GM12801 (cell line): Measurements from ENCODE around the gene IL16.

Source experiments
- CTCF ChIP-seq: IDR thresholded peaks from one replicate; pipeline ENCODE4 v1.5.1; 2011; ENCODE audit warnings: control low read depth; ENCODE audit not compliant: insufficient read length; ENCODE audit errors: extremely low read depth

Gene IL16

GRCh38 chr15:81292523-81293001 lies 95.9 kb downstream of the IL16 start:
- no peak for TF ChIP-seq CTCF

- TF ChIP-seq CTCF: no peak
These were observed 97.2 kb downstream of the IL16 start for GRCh38 chr15:81293728-81294515.

GRCh38 chr15:81294516-81294880 lies 97.8 kb downstream of the IL16 start:
- no peak for TF ChIP-seq CTCF

GRCh38 chr15:81295486-81296121 lies 98.9 kb downstream of the IL16 start:
- TF ChIP-seq CTCF: no peak

GRCh38 chr15:81296186-81296585 lies 99.5 kb downstream of the IL16 start:
- no peak for TF ChIP-seq CTCF

GRCh38 chr15:81296673-81297072 lies 100.0 kb downstream of the IL16 start:
- TF ChIP-seq CTCF: no peak

GRCh38 chr15:81297147-81297572 lies 100.5 kb downstream of the IL16 start:
- no peak for TF ChIP-seq CTCF
